RWPE1 (cell line): Measurements from ENCODE around the gene SCYGR7.
"Not testable (repeated sequence)": the region's sequence is repeated elsewhere in the genome, so short reads cannot be mapped to it uniquely, and the experiment has no call there.

Source experiments
- CTCF ChIA-PET: fragments of 350-600 bp; sonication (Branson Sonifier 250); formaldehyde crosslinking; extraction: SDS; loops from one replicate; lab custom pipeline; 2021; lab: Yijun Ruan, JAX
- POLR2A ChIA-PET: fragments of 400-600 bp; formaldehyde crosslinking; extraction: SDS; loops from one replicate; lab custom pipeline; 2020; ENCODE audit warnings: antibody characterized with exemption; ENCODE audit not compliant: low non-redundant PET; lab: Yijun Ruan, JAX
- DNase-seq: peaks from one replicate; pipeline ENCODE4 v3.0.0; 2012; ENCODE audit warnings: low spot score
- H3K27ac ChIP-seq: fragments of 450-650 bp; 2 replicates; pipeline ENCODE4 v1.5.1; 2017
- TF ChIP-seq, protein P1 (sequence below): fragments of 450-650 bp; conservative IDR thresholded peaks from 2 replicates; pipeline ENCODE4 v1.5.1; 2017; ENCODE audit warnings: low read depth, mild to moderate bottlenecking

SCYGR7 gene

DNA sequence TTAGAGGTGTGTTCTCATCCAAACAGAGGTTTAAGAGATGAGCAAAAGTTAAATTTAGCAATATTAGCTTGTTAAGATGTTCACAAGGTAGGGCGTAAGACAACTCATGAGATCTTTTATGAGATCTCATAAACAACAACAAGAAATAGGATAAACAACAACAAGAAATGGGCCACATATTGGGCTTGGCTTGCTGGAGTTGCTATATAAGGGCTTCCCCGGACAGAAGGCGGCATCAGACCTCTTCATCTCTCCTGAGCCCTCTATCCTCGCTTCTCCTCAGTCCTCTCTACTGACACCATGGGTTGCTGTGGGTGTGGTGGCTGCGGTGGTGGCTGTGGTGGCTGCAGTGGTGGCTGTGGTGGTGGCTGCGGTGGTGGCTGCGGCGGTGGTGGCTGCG lies 17.5 kb downstream of the SCYGR7 start, which contains the start of gene SCYGR8:
Gene SCYGR8 (plus strand): TSS at position 301 of the 400 bp plus-strand sequence. CDS start 0 bp downstream, at position 301.
- TF ChIP-seq, protein P1, sequence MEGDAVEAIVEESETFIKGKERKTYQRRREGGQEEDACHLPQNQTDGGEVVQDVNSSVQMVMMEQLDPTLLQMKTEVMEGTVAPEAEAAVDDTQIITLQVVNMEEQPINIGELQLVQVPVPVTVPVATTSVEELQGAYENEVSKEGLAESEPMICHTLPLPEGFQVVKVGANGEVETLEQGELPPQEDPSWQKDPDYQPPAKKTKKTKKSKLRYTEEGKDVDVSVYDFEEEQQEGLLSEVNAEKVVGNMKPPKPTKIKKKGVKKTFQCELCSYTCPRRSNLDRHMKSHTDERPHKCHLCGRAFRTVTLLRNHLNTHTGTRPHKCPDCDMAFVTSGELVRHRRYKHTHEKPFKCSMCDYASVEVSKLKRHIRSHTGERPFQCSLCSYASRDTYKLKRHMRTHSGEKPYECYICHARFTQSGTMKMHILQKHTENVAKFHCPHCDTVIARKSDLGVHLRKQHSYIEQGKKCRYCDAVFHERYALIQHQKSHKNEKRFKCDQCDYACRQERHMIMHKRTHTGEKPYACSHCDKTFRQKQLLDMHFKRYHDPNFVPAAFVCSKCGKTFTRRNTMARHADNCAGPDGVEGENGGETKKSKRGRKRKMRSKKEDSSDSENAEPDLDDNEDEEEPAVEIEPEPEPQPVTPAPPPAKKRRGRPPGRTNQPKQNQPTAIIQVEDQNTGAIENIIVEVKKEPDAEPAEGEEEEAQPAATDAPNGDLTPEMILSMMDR = no peak
- H3K27ac ChIP-seq = no peak within 1 kb of the TSS
- ChIA-PET CTCF (no interaction called here), POLR2A (no interaction called here)
- no peak for DNase-seq

DNA sequence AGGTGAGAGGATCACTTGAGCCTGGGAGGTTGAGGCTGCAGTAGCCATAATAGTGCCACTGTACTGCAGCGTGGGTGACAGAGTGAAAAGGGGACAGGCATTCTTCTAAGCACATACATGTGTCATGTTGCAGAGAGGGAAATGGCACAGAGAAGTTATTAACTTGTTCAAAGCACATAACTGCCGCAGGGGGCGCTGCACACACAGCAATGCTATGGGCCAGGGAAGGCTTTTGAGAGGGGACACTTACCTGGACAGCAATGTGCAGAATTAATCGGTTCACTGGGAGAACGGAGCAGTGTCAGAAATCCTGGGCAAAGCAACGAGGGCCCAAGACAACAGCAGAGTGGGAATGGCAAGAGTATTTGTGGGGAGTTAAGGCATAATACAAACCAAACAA lies 19.9 kb downstream of the SCYGR7 start:
- CTCF ChIA-PET = no interaction called here
- POLR2A ChIA-PET = no interaction called here
- TF ChIP-seq, protein P1 = no peak
- no peak overlapping the region for H3K27ac ChIP-seq
- no peak for DNase-seq

DNA sequence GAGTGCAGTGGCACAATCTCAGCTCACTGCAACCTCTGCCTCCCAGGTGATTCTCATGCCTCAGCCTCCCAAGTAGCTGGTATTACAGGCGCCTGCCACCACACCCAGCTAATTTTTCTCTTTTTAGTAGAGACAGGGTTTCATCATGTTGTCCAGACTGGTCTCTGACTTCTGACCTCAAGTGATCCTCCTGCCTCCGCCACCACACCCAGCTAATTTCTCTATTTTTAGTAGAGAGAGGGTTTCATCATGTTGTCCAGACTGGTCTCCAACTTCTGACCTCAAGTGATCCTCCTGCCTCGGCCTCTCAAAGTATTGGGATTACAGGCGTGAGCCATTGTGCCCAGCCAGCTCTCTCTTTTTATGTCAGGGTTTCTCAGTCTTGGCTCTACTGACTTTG lies 28.1 kb downstream of the SCYGR7 start:
- H3K27ac ChIP-seq, DNase-seq, POLR2A ChIA-PET: not testable (repeated sequence)
- CTCF ChIA-PET = interaction anchor here (1.0 to 1.2 kb wide), 2 partner anchors 10 to 134 kb away, joined by 4 to 5 read pairs; no protein-coding TSS in a partner anchor

DNA sequence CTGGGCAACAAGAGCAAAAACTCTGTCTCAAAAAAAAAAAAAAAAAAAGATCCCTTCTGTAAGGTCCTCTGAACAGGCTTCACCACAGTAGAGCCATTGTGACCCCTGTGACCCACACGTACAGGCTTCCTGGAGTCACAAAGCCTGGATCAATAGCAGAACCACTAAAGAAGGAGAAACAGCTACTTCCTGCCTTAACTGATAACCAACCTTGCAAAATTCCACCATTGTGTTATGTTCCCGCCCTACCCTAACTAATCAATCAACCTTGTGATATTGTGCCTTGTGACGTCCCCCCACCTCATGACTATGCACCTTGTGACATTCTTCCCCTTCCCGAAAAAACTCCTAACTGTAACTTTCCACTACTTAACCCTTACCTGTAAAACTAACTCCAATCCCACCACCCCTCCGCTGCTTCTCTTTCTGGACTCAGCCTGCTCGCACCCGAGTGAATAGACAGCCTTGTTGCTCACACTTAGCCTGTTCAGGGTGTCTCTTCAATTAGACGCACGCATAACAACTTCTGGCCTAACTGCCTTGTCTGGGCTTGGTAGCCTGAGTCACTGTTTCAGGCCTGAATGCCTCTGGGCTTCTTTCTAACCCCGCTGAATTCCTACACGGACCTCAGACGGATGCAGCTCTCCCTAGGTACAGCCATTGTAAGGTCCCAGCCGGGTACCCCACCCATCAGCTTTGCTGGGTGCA lies 31.4 kb downstream of the SCYGR7 start:
- ChIA-PET CTCF (interaction anchor here (0.6 kb wide), 1 partner anchor 407 kb away, joined by 3 read pairs; no protein-coding TSS in a partner anchor), POLR2A (no interaction called here)
- peak overlapping the region; percentile 7; the same call in 1 of the 2 replicates for H3K27ac ChIP-seq
- DNase-seq = peak; percentile 71
- TF ChIP-seq, protein P1 = no peak

DNA sequence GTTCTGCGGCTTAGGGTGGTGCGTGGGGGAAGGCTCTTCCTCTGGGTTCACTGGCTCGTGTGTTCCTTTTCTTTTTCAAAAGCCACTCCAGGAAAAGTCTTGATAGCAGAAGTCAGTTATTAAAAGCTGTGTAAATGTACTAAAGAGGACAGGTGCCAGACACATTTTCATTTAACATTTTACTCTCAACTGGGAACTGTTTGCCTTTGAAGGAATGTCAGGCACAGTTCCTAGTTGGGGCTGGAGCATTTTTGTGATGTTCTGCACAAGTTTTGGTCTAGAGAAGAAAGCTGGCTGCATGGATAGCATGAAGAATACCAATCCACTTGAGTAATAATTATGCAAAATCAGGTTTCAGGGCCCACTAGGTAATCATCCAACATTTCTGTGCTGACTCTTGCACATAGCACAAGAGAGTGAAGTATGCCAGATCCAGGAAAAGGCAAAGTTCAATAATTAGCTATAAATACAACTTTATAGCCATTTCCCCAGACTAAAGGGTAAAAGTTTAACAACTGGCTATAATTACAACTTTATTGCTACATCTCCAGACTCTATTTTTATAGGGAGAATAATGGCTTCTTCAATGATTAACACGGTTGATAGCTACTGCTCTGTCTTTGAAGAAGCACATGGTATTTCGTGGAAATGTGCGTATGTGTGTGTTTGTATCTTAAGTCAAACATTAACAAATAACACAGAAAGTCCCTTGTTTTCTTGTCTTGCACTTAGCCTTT lies 33.8 kb downstream of the SCYGR7 start:
- no peak overlapping the region for H3K27ac ChIP-seq
- TF ChIP-seq, protein P1 = no peak
- no peak for DNase-seq
- ChIA-PET POLR2A (no interaction called here), CTCF (interaction anchor here (0.6 to 1.1 kb wide), 3 partner anchors 70 to 291 kb away, joined by 3 read pairs; no protein-coding TSS in a partner anchor)

DNA sequence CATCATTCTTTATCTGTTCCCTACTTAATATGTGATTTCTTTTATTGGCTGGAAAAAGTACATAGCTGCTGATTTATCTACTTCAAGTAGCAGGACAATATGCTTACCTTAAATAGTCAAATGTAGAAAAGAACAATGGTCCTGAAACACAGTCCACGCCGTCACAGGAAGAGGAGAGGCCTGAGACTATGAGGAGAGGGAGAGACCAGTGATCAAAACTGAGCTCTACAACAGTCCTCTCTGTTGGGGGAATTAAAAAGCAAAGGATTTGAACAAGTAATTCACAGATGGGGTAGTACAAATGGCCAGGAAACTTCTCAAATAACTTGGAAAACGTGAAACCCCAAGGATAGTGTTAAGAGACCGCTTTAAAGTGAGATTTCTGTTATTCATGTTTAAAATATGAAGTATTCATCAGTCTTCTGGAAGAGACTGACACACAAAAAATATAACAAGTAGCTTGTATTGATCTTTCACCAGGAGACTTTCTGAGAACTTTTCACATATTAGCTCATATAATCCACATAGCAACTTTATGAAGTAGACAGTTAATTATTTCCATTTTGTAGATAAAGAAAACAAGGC lies 37.7 kb downstream of the SCYGR7 start:
- TF ChIP-seq, protein P1 = no peak
- POLR2A ChIA-PET = no interaction called here
- no peak for DNase-seq
- no peak overlapping the region for H3K27ac ChIP-seq
- CTCF ChIA-PET = interaction anchor here (0.6 to 3.2 kb wide), 10 partner anchors 10 to 635 kb away, joined by 3 to 43 read pairs (median 4); no protein-coding TSS in a partner anchor
